Ishikawa (cell line): ENCODE data around the gene FNBP1.

Experiments used
- RAD21 ChIP-seq: IDR thresholded peaks from 2 replicates; pipeline ENCODE4 v1.6.1; 2012; ENCODE audit warnings: low read depth
- TAF1 ChIP-seq: IDR thresholded peaks from 2 replicates; pipeline ENCODE4 v1.6.1; 2012; ENCODE audit warnings: low read depth, mild to moderate bottlenecking
- TF ChIP-seq, protein P1 (sequence below): IDR thresholded peaks from 2 replicates; pipeline ENCODE4 v1.6.1; 2012; ENCODE audit warnings: low read depth, mild to moderate bottlenecking

- TF ChIP-seq TAF1 (no peak), RAD21 (no peak)
- TF ChIP-seq, protein P1, sequence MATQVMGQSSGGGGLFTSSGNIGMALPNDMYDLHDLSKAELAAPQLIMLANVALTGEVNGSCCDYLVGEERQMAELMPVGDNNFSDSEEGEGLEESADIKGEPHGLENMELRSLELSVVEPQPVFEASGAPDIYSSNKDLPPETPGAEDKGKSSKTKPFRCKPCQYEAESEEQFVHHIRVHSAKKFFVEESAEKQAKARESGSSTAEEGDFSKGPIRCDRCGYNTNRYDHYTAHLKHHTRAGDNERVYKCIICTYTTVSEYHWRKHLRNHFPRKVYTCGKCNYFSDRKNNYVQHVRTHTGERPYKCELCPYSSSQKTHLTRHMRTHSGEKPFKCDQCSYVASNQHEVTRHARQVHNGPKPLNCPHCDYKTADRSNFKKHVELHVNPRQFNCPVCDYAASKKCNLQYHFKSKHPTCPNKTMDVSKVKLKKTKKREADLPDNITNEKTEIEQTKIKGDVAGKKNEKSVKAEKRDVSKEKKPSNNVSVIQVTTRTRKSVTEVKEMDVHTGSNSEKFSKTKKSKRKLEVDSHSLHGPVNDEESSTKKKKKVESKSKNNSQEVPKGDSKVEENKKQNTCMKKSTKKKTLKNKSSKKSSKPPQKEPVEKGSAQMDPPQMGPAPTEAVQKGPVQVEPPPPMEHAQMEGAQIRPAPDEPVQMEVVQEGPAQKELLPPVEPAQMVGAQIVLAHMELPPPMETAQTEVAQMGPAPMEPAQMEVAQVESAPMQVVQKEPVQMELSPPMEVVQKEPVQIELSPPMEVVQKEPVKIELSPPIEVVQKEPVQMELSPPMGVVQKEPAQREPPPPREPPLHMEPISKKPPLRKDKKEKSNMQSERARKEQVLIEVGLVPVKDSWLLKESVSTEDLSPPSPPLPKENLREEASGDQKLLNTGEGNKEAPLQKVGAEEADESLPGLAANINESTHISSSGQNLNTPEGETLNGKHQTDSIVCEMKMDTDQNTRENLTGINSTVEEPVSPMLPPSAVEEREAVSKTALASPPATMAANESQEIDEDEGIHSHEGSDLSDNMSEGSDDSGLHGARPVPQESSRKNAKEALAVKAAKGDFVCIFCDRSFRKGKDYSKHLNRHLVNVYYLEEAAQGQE: no peak
These were observed 55.9 kb downstream of the FNBP1 start for GRCh38 chr9:129987047-129987446.
